GM12874 (cell line): ENCODE data around the gene PRR12.

Source experiments
- TF ChIP-seq, protein P1 (sequence below): IDR thresholded peaks from 2 replicates; pipeline ENCODE4 v1.5.1; 2011; ENCODE audit warnings: low read depth, mild to moderate bottlenecking, control low read depth, low read length, moderate library complexity; ENCODE audit not compliant: insufficient read depth

The PRR12 gene

DNA sequence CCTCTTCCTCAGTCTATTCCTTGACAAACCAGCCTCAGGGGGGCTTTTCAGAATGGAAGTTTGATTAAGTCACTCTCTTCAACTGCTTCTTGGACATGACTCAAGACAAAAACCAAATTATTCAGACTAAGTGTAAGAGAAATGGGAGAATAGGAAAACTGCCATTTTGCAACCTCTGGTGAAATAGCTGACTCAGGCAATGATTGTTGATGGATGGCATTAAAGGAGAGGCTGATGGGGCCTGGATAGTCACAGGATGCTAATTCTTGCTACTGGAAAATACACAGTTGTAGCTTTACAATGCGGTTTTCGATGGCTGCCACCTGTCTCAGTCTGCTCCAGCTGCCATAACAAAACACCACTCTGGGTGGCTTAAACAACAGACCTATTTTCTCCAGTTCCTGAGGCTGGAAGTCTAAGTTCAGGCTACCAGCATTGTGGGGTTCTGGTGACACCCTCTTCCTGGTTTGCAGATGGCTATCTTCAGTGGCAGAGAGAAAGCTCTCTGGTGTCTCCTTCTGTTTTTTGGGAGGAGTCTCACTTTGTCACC, 16.7 kb upstream of the PRR12 start:
- TF ChIP-seq, protein P1, sequence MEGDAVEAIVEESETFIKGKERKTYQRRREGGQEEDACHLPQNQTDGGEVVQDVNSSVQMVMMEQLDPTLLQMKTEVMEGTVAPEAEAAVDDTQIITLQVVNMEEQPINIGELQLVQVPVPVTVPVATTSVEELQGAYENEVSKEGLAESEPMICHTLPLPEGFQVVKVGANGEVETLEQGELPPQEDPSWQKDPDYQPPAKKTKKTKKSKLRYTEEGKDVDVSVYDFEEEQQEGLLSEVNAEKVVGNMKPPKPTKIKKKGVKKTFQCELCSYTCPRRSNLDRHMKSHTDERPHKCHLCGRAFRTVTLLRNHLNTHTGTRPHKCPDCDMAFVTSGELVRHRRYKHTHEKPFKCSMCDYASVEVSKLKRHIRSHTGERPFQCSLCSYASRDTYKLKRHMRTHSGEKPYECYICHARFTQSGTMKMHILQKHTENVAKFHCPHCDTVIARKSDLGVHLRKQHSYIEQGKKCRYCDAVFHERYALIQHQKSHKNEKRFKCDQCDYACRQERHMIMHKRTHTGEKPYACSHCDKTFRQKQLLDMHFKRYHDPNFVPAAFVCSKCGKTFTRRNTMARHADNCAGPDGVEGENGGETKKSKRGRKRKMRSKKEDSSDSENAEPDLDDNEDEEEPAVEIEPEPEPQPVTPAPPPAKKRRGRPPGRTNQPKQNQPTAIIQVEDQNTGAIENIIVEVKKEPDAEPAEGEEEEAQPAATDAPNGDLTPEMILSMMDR, result no peak

DNA sequence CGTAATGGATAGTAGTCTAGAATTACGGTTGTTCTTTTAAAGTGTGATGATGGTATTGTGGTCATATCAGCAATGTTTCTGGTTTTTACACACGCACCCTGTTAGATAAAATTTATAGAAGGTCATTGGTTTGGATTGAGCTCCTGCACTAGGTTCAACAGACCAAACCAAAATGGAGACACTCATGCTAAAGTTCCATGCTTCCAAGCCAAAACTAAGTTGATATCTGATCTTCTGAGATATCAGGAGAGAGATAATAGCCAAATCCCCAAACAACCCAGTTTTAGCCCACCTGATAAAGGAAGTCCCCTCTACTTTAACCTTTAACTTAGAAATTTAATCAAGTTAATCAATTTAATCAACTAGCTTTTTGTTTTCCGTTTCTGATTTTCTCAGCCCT, 11.8 kb upstream of the PRR12 start:
- TF ChIP-seq, protein P1, result no peak

DNA sequence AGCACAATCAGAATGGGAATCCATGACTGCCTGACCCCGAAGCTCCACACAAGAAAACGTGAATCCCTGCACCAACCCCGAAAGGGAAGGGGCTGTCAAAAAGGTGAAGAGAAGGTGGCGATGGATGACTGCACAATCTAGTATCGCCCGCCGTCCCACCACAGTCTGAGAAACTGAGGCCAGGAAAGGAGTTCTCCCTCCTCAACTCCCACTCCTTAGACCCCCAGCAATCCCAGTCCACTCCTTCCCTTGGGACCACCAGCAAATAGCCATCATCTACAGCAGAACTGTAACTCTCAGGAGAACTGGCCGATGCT, 11.1 kb upstream of the PRR12 start:
- TF ChIP-seq, protein P1, result no peak

DNA sequence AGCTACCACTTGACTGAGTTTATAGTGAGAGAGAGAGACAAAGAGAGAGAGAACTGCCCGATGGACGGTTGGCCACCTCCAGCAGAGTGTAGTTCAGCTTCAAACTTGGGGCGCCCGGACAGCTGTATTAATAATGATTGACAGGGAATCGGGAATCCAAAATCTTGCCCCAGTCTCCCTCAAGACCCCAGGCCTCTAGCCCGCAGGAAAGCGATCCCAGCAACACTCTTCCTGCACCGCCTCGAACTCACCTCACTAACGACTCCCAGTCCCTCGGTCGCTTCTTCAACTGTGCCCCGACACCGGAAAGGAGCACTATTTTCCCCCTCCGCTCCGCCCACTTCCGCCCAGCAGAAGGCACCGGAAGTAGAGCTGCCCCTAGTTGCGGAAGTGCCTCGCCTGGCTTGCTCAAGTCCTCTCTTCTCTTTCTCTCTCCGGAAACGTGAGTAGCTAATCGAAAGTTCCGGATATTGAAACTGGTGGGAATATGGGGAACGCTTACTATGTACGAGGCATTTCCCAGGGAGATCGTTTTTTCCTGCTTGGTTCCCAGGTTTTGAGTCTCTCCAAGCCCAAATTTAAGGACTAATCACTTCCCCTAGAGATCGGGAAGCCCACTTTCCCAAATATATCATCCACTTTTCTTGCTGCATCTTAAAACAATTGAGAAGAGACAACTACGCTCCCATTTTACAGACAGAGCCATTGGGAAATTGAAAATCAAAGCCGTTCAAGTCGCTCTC, 10.5 kb upstream of the PRR12 start, which contains the start of gene NOSIP:
TSS of gene NOSIP (minus strand) at position 293 of the 743 bp plus-strand sequence. CDS start 19,865 bp downstream, outside the sequence.
- TF ChIP-seq, protein P1, result no peak

DNA sequence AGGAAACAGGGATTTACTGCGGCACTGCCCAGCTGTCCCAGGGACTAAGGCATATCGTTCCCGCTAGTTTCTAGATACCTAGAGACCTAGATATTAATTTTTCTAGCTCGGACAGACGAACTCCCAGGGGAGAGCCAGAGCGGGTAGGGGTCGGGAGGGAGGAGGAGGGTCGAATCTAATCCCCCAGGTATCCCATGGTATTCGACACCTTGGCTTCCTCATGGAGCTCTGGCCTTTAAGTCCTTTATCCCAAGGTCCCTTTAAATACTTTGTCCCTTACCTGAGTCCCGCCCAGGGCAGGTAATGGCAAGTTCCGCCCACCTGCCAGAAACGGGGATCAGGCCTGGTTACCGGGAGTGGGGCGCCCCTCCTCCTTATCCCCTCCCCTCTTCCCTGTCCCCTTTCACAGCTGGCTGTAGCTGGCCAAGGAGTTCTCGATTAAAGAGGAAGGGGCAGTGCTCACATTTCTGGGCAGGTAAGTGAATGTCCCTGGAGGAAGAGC, 9.9 kb upstream of the PRR12 start, which contains the start of gene PRRG2:
TSS of gene PRRG2 (plus strand) at position 310 of the 502 bp plus-strand sequence. CDS start 1,904 bp downstream, outside the sequence.
- TF ChIP-seq, protein P1, result no peak

DNA sequence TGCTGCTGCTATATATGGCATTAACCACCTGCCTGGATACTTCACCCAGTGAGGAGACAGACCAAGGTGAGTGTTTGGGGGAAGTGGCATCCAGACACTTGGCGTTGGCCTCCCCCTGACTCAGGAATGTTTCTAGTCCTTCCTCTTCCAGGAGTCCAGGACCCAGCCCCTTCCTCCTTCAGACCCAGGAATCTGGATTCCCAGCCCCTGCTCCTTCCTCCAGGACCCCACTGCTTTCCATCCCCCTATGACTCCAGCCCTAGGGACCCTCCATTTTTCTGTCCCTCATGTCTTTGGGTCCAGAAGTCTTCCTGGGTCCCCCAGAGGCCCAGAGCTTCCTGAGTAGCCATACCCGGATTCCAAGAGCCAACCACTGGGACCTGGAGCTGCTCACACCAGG, 7.7 kb upstream of the PRR12 start:
- TF ChIP-seq, protein P1, result no peak

DNA sequence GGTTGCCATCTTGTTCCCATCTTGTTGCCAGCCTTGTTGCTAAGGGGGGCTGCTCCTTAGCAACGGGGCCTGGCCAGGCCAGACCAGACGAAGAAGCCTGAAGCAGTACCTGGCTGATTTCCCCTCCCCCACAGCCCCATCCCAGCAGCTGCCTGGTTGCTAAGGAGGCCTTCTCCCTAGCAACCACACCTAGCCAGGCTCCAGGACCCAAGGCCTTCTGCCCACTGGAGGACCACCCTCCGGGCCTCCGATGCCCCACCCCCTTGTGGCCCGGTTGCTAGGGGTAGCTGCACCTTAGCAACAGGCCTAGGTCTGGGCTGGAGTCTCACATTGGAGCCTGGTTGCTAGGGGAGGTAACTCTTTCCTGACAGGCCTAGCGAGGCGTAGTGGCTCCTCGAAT, 6.0 kb upstream of the PRR12 start:
- TF ChIP-seq, protein P1, result no peak
